H4 (cell line): Measurements from ENCODE around the gene SLC45A1. TPM values are rescaled to one million over a fixed set of nuclear protein-coding genes. Genes with fewer than 3 reads are reported as not detected.

Source experiments
- DNase-seq: peaks from one replicate; pipeline ENCODE4 v3.0.0-alpha.2; 2015; ENCODE audit warnings: low spot score
- total RNA-seq: library from RNA; depleted of rRNA; stranded (reverse); fragments of >200 nt; shearing (Covaris generic); gene quantifications from 2 replicates; pipeline ENCODE4 v1.2.3, GENCODE V29; 2014

SLC45A1 gene
- total RNA-seq, 1 experiment from 2014 or later: 0.31 TPM

GRCh38 chr1:8311068-8311718 lies 6.7 kb upstream of the SLC45A1 start:
- DNase-seq: no peak

- no peak for DNase-seq
Observed at GRCh38 chr1:8312235-8313218, 5.4 kb upstream of the SLC45A1 start.

GRCh38 chr1:8313231-8313630 lies 4.7 kb upstream of the SLC45A1 start:
- no peak for DNase-seq

- peak; percentile 82 for DNase-seq
Observed at GRCh38 chr1:8314346-8315280, 3.3 kb upstream of the SLC45A1 start.

- DNase-seq: no peak
Observed at GRCh38 chr1:8315573-8316475, 2.1 kb upstream of the SLC45A1 start.

GRCh38 chr1:8318436-8318835 lies 522 bp downstream of the SLC45A1 start:
- no peak for DNase-seq

GRCh38 chr1:8321612-8322011 lies 3.7 kb downstream of the SLC45A1 start:
- DNase-seq: no peak

GRCh38 chr1:8323706-8324105 lies 5.8 kb downstream of the SLC45A1 start:
- no peak for DNase-seq

- no peak for DNase-seq
Observed at GRCh38 chr1:8324176-8324810, 6.4 kb downstream of the SLC45A1 start.

GRCh38 chr1:8325771-8326170 lies 7.9 kb downstream of the SLC45A1 start:
- DNase-seq: no peak

- no peak for DNase-seq
Observed at GRCh38 chr1:8326265-8326664, 8.4 kb downstream of the SLC45A1 start.

- no peak for DNase-seq
Observed at GRCh38 chr1:8328271-8328670, 10.4 kb downstream of the SLC45A1 start.

GRCh38 chr1:8329439-8329838 lies 11.5 kb downstream of the SLC45A1 start:
- DNase-seq: no peak

GRCh38 chr1:8329858-8330257 lies 11.9 kb downstream of the SLC45A1 start:
- no peak for DNase-seq

- no peak for DNase-seq
Observed at GRCh38 chr1:8330271-8331125, 12.6 kb downstream of the SLC45A1 start.

GRCh38 chr1:8332806-8333205 lies 14.9 kb downstream of the SLC45A1 start:
- DNase-seq: no peak

- DNase-seq: no peak
Observed at GRCh38 chr1:8333246-8333987, 15.5 kb downstream of the SLC45A1 start.

- DNase-seq: no peak
Observed at GRCh38 chr1:8334106-8334851, 16.4 kb downstream of the SLC45A1 start.
